Aortic smooth muscle cell (primary cell): ENCODE data around the gene CD24. TPM values are rescaled to one million over a fixed set of nuclear protein-coding genes. Genes with fewer than 3 reads are reported as not detected.

Experiments used
- total RNA-seq: library from RNA; depleted of rRNA; stranded (reverse); fragments of >200 nt; gene quantifications from 2 replicates; pipeline ENCODE4 v1.2.3, GENCODE V29; 2014

Gene CD24
- total RNA-seq = 0.26 and 0.37 TPM in 2 replicates

GRCh38 chr6:106974336-106974998, at the start of gene CD24:
CD24 (minus strand) TSS chr6:106974729; CDS start chr6:106974646, 83 bp downstream.

Other genes starting within 250 kb of the CD24 start
- 16.6 and 16.8 TPM in 2 replicates for gene MTRES1, start 53.5 kb upstream of the CD24 start, total RNA-seq
- 0.93 and 1.2 TPM in 2 replicates for gene BEND3, start 140.8 kb upstream of the CD24 start, total RNA-seq